ENCODE results near the gene ADGRA1.

ADGRA1 gene

GRCh38 chr10:133127291-133128125 is 39.8 kb downstream of the ADGRA1 start:
- no peak overlapping the region for H2BK5ac ChIP-seq (ENCODE audit: low read depth, low read length, poor library complexity, severe bottlenecking)
- H4K8ac ChIP-seq (ENCODE audit: low read length), result no peak overlapping the region
- H3K4me3 ChIP-seq (ENCODE audit: insufficient read depth in 1 of 2, low read depth in 1 of 2, low read length in 2 of 2), result no peak overlapping the region
- no peak overlapping the region for H2AK5ac ChIP-seq (ENCODE audit: low read length, severe bottlenecking)
- H3K27me3 ChIP-seq (ENCODE audit: control insufficient read depth in 1 of 2, insufficient read depth in 1 of 2, low read length in 2 of 2), result peaks cover 6 to 34% of the 10 kb centered on the region in 2 experiments
- H3K27ac ChIP-seq (ENCODE audit: low read length, poor library complexity, severe bottlenecking), result no peak overlapping the region
- H3K9ac ChIP-seq (ENCODE audit: low read length), result no peak overlapping the region
- no peak overlapping the region for H2BK15ac ChIP-seq (ENCODE audit: low read depth, poor library complexity, severe bottlenecking)
- no peak overlapping the region for H4K91ac ChIP-seq (ENCODE audit: low read length)
- no peak overlapping the region for H2AFZ ChIP-seq (ENCODE audit: low read depth, low read length)
- H3K4ac ChIP-seq (ENCODE audit: low read depth in 1 of 2, low read length in 2 of 2), result no peak overlapping the region
- no peak overlapping the region for H3K18ac ChIP-seq (ENCODE audit: low read depth in 1 of 2, low read length in 2 of 2)
- DNase-seq, result no peak
- H3K23ac ChIP-seq (ENCODE audit: low read length in 2 of 2), result no peak overlapping the region
- H3K14ac ChIP-seq (ENCODE audit: low read length in 2 of 2), result no peak overlapping the region
- no peak overlapping the region for H2BK12ac ChIP-seq (ENCODE audit: low read length in 2 of 2)
- H3K4me1 ChIP-seq (ENCODE audit: control insufficient read depth, insufficient read depth, low read depth, low read length), result peaks cover 5% of the 10 kb centered on the region
- 75% methylated on average over 24 of the region's 36 CpGs for whole genome bisulfite sequencing
- no peak overlapping the region for H3K4me2 ChIP-seq (ENCODE audit: low read length, poor library complexity, severe bottlenecking)
- no peaks in the 10 kb centered on the region for H3K9me3 ChIP-seq (ENCODE audit: control insufficient read depth, low read length)
- no peak overlapping the region for H2BK120ac ChIP-seq (ENCODE audit: low read depth, low read length)
- H3K36me3 ChIP-seq (ENCODE audit: control insufficient read depth in 1 of 2, insufficient read depth in 2 of 2, low read depth in 1 of 2, low read length in 2 of 2), result peaks cover 0 to 3% of the 10 kb centered on the region in 2 experiments
- no peaks in the 10 kb centered on the region for H3K79me1 ChIP-seq (replicated peaks; ENCODE audit: low read length, poor library complexity, severe bottlenecking)

DNA sequence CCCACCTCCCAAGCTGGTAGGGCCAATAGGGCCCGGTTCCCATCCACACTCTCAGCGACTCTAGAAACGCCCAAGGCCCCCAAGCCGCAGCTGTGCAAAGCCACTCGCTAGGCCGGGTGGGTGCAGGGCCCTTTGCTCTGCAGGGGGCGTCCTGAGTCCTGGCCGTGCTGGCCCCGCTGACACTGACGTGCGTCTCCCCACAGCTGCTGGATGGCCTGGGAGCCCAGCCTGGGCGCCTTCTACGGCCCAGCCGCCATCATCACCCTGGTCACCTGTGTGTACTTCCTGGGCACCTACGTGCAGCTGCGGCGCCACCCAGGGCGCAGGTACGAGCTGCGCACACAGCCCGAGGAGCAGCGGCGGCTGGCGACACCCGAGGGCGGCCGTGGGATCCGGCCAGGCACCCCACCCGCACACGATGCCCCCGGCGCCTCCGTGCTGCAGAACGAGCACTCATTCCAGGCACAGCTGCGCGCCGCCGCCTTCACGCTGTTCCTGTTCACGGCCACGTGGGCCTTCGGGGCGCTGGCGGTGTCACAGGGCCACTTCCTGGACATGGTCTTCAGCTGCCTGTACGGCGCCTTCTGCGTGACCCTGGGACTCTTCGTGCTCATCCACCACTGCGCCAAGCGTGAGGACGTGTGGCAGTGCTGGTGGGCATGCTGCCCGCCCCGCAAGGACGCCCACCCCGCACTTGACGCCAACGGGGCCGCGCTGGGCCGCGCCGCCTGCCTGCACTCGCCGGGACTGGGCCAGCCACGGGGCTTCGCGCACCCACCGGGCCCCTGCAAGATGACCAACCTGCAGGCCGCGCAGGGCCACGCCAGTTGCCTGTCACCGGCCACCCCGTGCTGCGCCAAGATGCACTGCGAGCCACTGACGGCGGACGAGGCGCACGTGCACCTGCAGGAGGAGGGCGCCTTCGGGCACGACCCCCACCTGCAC is 40.7 kb downstream of the ADGRA1 start:
- Histone ChIP-seq H2BK5ac (ENCODE audit: low read depth, low read length, poor library complexity, severe bottlenecking) (no peak overlapping the region), H3K9me3 (ENCODE audit: control insufficient read depth, low read length) (no peaks in the 10 kb centered on the region), H3K9ac (ENCODE audit: low read length) (no peak overlapping the region), H3K4me1 (ENCODE audit: control insufficient read depth, insufficient read depth, low read depth, low read length) (peaks cover 5% of the 10 kb centered on the region), H2BK12ac (ENCODE audit: low read length in 2 of 2) (no peak overlapping the region), H3K4me3 (ENCODE audit: insufficient read depth in 1 of 2, low read depth in 1 of 2, low read length in 2 of 2) (peak overlapping the region in 1 of 2 experiments; percentile 7), H4K91ac (ENCODE audit: low read length) (no peak overlapping the region), H3K4me2 (ENCODE audit: low read length, poor library complexity, severe bottlenecking) (no peak overlapping the region), H3K36me3 (ENCODE audit: control insufficient read depth in 1 of 2, insufficient read depth in 2 of 2, low read depth in 1 of 2, low read length in 2 of 2) (peaks cover 0 to 3% of the 10 kb centered on the region in 2 experiments), H3K23ac (ENCODE audit: low read length in 2 of 2) (no peak overlapping the region), H3K14ac (ENCODE audit: low read length in 2 of 2) (no peak overlapping the region), H3K27ac (ENCODE audit: low read length, poor library complexity, severe bottlenecking) (no peak overlapping the region), H3K79me1 (replicated peaks; ENCODE audit: low read length, poor library complexity, severe bottlenecking) (no peaks in the 10 kb centered on the region), H4K8ac (ENCODE audit: low read length) (no peak overlapping the region), H3K4ac (ENCODE audit: low read depth in 1 of 2, low read length in 2 of 2) (no peak overlapping the region), H2BK120ac (ENCODE audit: low read depth, low read length) (no peak overlapping the region), H2BK15ac (ENCODE audit: low read depth, poor library complexity, severe bottlenecking) (no peak overlapping the region), H3K18ac (ENCODE audit: low read depth in 1 of 2, low read length in 2 of 2) (no peak overlapping the region), H3K27me3 (ENCODE audit: control insufficient read depth in 1 of 2, insufficient read depth in 1 of 2, low read length in 2 of 2) (peaks cover 6 to 27% of the 10 kb centered on the region in 2 experiments), H2AFZ (ENCODE audit: low read depth, low read length) (no peak overlapping the region), H2AK5ac (ENCODE audit: low read length, severe bottlenecking) (no peak overlapping the region)
- WGBS, result 94% methylated on average over 83 of the region's 83 CpGs
- DNase-seq, result no peak

- H2AFZ ChIP-seq (ENCODE audit: low read depth, low read length), result no peak overlapping the region
- no peak for DNase-seq
- H3K14ac ChIP-seq (ENCODE audit: low read length in 2 of 2), result no peak overlapping the region
- H3K4me1 ChIP-seq (ENCODE audit: control insufficient read depth, insufficient read depth, low read depth, low read length), result peaks cover 5% of the 10 kb centered on the region
- no peak overlapping the region for H3K27ac ChIP-seq (ENCODE audit: low read length, poor library complexity, severe bottlenecking)
- H3K9ac ChIP-seq (ENCODE audit: low read length), result no peak overlapping the region
- 90% methylated on average over 39 of the region's 39 CpGs for WGBS
- H3K4ac ChIP-seq (ENCODE audit: low read depth in 1 of 2, low read length in 2 of 2), result no peak overlapping the region
- H2BK5ac ChIP-seq (ENCODE audit: low read depth, low read length, poor library complexity, severe bottlenecking), result no peak overlapping the region
- no peak overlapping the region for H2BK15ac ChIP-seq (ENCODE audit: low read depth, poor library complexity, severe bottlenecking)
- H3K23ac ChIP-seq (ENCODE audit: low read length in 2 of 2), result no peak overlapping the region
- H3K27me3 ChIP-seq (ENCODE audit: control insufficient read depth in 1 of 2, insufficient read depth in 1 of 2, low read length in 2 of 2), result peaks cover 2 to 19% of the 10 kb centered on the region in 2 experiments
- H4K91ac ChIP-seq (ENCODE audit: low read length), result no peak overlapping the region
- no peaks in the 10 kb centered on the region for H3K79me1 ChIP-seq (replicated peaks; ENCODE audit: low read length, poor library complexity, severe bottlenecking)
- no peak overlapping the region for H4K8ac ChIP-seq (ENCODE audit: low read length)
- H2AK5ac ChIP-seq (ENCODE audit: low read length, severe bottlenecking), result no peak overlapping the region
- H3K9me3 ChIP-seq (ENCODE audit: control insufficient read depth, low read length), result no peaks in the 10 kb centered on the region
- no peak overlapping the region for H3K4me3 ChIP-seq (ENCODE audit: insufficient read depth in 1 of 2, low read depth in 1 of 2, low read length in 2 of 2)
- peaks cover 0 to 3% of the 10 kb centered on the region in 2 experiments for H3K36me3 ChIP-seq (ENCODE audit: control insufficient read depth in 1 of 2, insufficient read depth in 2 of 2, low read depth in 1 of 2, low read length in 2 of 2)
- H3K4me2 ChIP-seq (ENCODE audit: low read length, poor library complexity, severe bottlenecking), result no peak overlapping the region
- H3K18ac ChIP-seq (ENCODE audit: low read depth in 1 of 2, low read length in 2 of 2), result no peak overlapping the region
- no peak overlapping the region for H2BK12ac ChIP-seq (ENCODE audit: low read length in 2 of 2)
- H2BK120ac ChIP-seq (ENCODE audit: low read depth, low read length), result no peak overlapping the region
These were observed 41.5 kb downstream of the ADGRA1 start for GRCh38 chr10:133129071-133129858.

Measured in mesenchymal stem cell (in vitro differentiated cells and primary cell).